A549 (cell line): ENCODE results near the gene IL17REL. TPM values are rescaled to one million over a fixed set of nuclear protein-coding genes. Genes with fewer than 3 reads are reported as not detected.

Experiments
- ATAC-seq, 2 experiments: fragments of 200-7000 bp in 1 of 2; fragments of >200 bp in 1 of 2; cut with Nextera tagmentation in 1 of 2; cut with Tn5 transposase in 1 of 2; 3 replicates each; pipeline versions ENCODE4 v1.8.0 to v1.9.1; 2018 to 2020; ENCODE audit warnings: mild to moderate bottlenecking in 1 of 2, moderate library complexity in 1 of 2
- CTCF ChIA-PET: fragments of 300-600 bp; sonication (Branson Sonifier 250); formaldehyde crosslinking; extraction: SDS; loops from one replicate; lab custom pipeline; 2021; ENCODE audit warnings: antibody characterized with exemption, inconsistent platforms; lab: Yijun Ruan, JAX
- POLR2A ChIA-PET: fragments of 350-600 bp; formaldehyde crosslinking; extraction: SDS; loops from one replicate; lab custom pipeline; 2021; ENCODE audit warnings: antibody characterized with exemption, inconsistent platforms; lab: Yijun Ruan, JAX
- DNase-seq, 2 experiments: peaks; one replicate each; pipeline versions ENCODE4 v3.0.0 to v3.0.0-alpha.2; 2011 to 2016; ENCODE audit warnings: low read depth in 1 of 2, low spot score in 1 of 2
- FAIRE-seq: peaks from 2 replicates; lab custom pipeline; 2011; peaks lifted over from hg19 to GRCh38; lab: Jason Lieb, UNC
- H3K27ac ChIP-seq, 2 experiments: fragments of >200 bp; sonication (Bioruptor Twin); formaldehyde crosslinking; 3 replicates each; pipeline ENCODE4 v1.5.1; 2016 to 2017
- H3K4me1 ChIP-seq: fragments of >200 bp; sonication (Bioruptor Twin); formaldehyde crosslinking; 3 replicates; pipeline ENCODE4 v1.6.1; 2016
- H3K4me2 ChIP-seq: fragments of >200 bp; sonication (Bioruptor Twin); formaldehyde crosslinking; 3 replicates; pipeline ENCODE4 v1.6.1; 2016
- H3K4me3 ChIP-seq: fragments of >200 bp; sonication (Bioruptor Twin); formaldehyde crosslinking; 3 replicates; pipeline ENCODE4 v1.5.1; 2016
- H3K9me3 ChIP-seq: fragments of >200 bp; sonication (Bioruptor Twin); formaldehyde crosslinking; 3 replicates; pipeline ENCODE4 v1.6.1; 2016
- ATOH8 ChIP-seq: fragments of 250-450 bp; sonication (Bioruptor Pico); IDR thresholded peaks from 2 replicates; pipeline ENCODE4 v1.5.0; 2020; ENCODE audit warnings: low read depth, mild to moderate bottlenecking, moderate library complexity
- BHLHE40 ChIP-seq: IDR thresholded peaks from 2 replicates; pipeline ENCODE4 v1.6.1; 2012; ENCODE audit warnings: low read depth, low read length, inconsistent platforms
- CHD4 ChIP-seq: fragments of 200-600 bp; sonication (generic); IDR thresholded peaks from 2 replicates; pipeline ENCODE4 v1.6.1; 2016; ENCODE audit warnings: antibody characterized with exemption, mild to moderate bottlenecking, borderline replicate concordance
- CTCF ChIP-seq: fragments of >200 bp; sonication (Bioruptor Twin); formaldehyde crosslinking; IDR thresholded peaks from 3 replicates; pipeline ENCODE4 v1.5.1; 2016
- E2F6 ChIP-seq: IDR thresholded peaks from 2 replicates; pipeline ENCODE4 v1.6.1; 2012; ENCODE audit warnings: low read depth, borderline replicate concordance
- EP300 ChIP-seq, 2 experiments: fragments of >200 bp; sonication (Bioruptor Twin); formaldehyde crosslinking; IDR thresholded peaks; 2 replicates in 1 of 2; 3 replicates in 1 of 2; pipeline ENCODE4 v1.6.1; 2016 to 2017
- FOSB ChIP-seq: fragments of 250-450 bp; sonication (Bioruptor Pico); IDR thresholded peaks from 2 replicates; pipeline ENCODE4 v1.5.0; 2020; ENCODE audit warnings: mild to moderate bottlenecking, moderate library complexity
- FOSL2 ChIP-seq, 2 experiments: fragments of 450-650 bp in 1 of 2; fragments of >200 bp in 1 of 2; sonication (Bioruptor Twin) in 1 of 2; formaldehyde crosslinking; IDR thresholded peaks; 2 replicates each; pipeline versions ENCODE4 v1.5.0 to v1.6.1; 2016 to 2020; ENCODE audit warnings: mild to moderate bottlenecking in 1 of 2, moderate library complexity in 1 of 2
- FOXS1 ChIP-seq: fragments of 250-450 bp; sonication (Bioruptor Pico); IDR thresholded peaks from 2 replicates; pipeline ENCODE4 v1.5.0; 2020; ENCODE audit warnings: mild to moderate bottlenecking, moderate library complexity
- HDAC2 ChIP-seq: fragments of 200-600 bp; sonication (generic); IDR thresholded peaks from 2 replicates; pipeline ENCODE4 v1.6.1; 2016
- HES2 ChIP-seq: fragments of >200 bp; sonication (Bioruptor Twin); formaldehyde crosslinking; IDR thresholded peaks from 2 replicates; pipeline ENCODE4 v1.6.1; 2016
- HOXB13 ChIP-seq: fragments of 250-450 bp; sonication (Bioruptor Pico); IDR thresholded peaks from 2 replicates; pipeline ENCODE4 v1.5.0; 2020; ENCODE audit warnings: low read depth, mild to moderate bottlenecking, moderate library complexity
- JUN ChIP-seq, 2 experiments: fragments of >200 bp; sonication (Bioruptor Twin); formaldehyde crosslinking; IDR thresholded peaks; 2 replicates in 1 of 2; 3 replicates in 1 of 2; pipeline ENCODE4 v1.6.1; 2016 to 2017
- KDM1A ChIP-seq: fragments of 200-600 bp; sonication (generic); IDR thresholded peaks from 2 replicates; pipeline ENCODE4 v1.6.1; 2016; ENCODE audit warnings: low read depth, mild to moderate bottlenecking
- MAFK ChIP-seq: fragments of 450-650 bp; IDR thresholded peaks from 2 replicates; pipeline ENCODE4 v1.6.1; 2014; ENCODE audit not compliant: partially characterized antibody
- POLR2A ChIP-seq: IDR thresholded peaks from 2 replicates; pipeline ENCODE4 v1.6.1; 2012; ENCODE audit warnings: mild to moderate bottlenecking, low read length
- RAD21 ChIP-seq, 2 experiments: fragments of >200 bp in 1 of 2; sonication (Bioruptor Twin) in 1 of 2; formaldehyde crosslinking in 1 of 2; IDR thresholded peaks in 1 of 2; conservative IDR thresholded peaks in 1 of 2; 2 replicates in 1 of 2; 3 replicates in 1 of 2; pipeline ENCODE4 v1.6.1; 2012 to 2018; ENCODE audit warnings: inconsistent platforms in 1 of 2
- RNF2 ChIP-seq: fragments of 200-600 bp; sonication (generic); IDR thresholded peaks from 2 replicates; pipeline ENCODE4 v1.6.1; 2016; ENCODE audit warnings: low read depth, mild to moderate bottlenecking, antibody characterized with exemption, moderate library complexity, borderline replicate concordance
- SREBF2 ChIP-seq: fragments of 450-650 bp; IDR thresholded peaks from 2 replicates; pipeline ENCODE4 v1.6.1; 2014; ENCODE audit warnings: mild to moderate bottlenecking, moderate library complexity
- TP53 ChIP-seq: fragments of 250-450 bp; sonication (Bioruptor Pico); IDR thresholded peaks from 2 replicates; pipeline ENCODE4 v1.5.0; 2021; ENCODE audit warnings: mild to moderate bottlenecking, moderate library complexity
- USF2 ChIP-seq: fragments of 450-650 bp; IDR thresholded peaks from 2 replicates; pipeline ENCODE4 v1.6.1; 2014; ENCODE audit warnings: antibody characterized with exemption
- ZC3H11A ChIP-seq: fragments of 450-650 bp; IDR thresholded peaks from 2 replicates; pipeline ENCODE4 v1.6.1; 2014; ENCODE audit warnings: antibody characterized with exemption, mild to moderate bottlenecking
- WGBS: methylation state at CpG from one replicate; pipeline ENCODE4 v1.1.6; 2017; ENCODE audit errors: missing lambda C conversion rate; 5-methylcytosine and 5-hydroxymethylcytosine counted together
- polyA plus RNA-seq, 4 experiments: library from polyadenylated mRNA; depleted of rRNA in 3 of 4; stranded (reverse); fragments of >200 nt; fragmentation: RNase III in 1 of 4; extraction: RNeasy Plus Mini Kit Qiagen cat#74134 plus additional on column Dnase treatment in 1 of 4; gene quantifications; 2 replicates in 3 of 4; 3 replicates in 1 of 4; pipeline ENCODE4 v1.2.3, GENCODE V29; 2011 to 2017

Gene IL17REL
- polyA plus RNA-seq, 2 of the 4 experiments (the other 2 are of a cell fraction) = 0.06 TPM; not detected in 1

- TF ChIP-seq JUN (IDR thresholded peaks at IDR 0.05) (no peak), ZC3H11A (no peak), FOSL2 (IDR thresholded peaks at IDR 0.05) (no peak), FOSL2 (CRISPR knock-in tag; IDR thresholded peaks at IDR 0.05) (no peak), USF2 (no peak)
- TF ChIP-seq, all 56 proteins: peak for 0
These were observed 27.3 kb upstream of the IL17REL start for GRCh38 chr22:50039669-50040443.

GRCh38 chr22:50035976-50036724 is 23.6 kb upstream of the IL17REL start:
- ChIA-PET CTCF (interaction anchor here (1.4 kb wide), 2 partner anchors 103 to 106 kb away, joined by 3 to 5 read pairs; no protein-coding TSS in a partner anchor), POLR2A (no interaction called here)
- H3K4me1 ChIP-seq = no peaks in the 10 kb centered on the region
- TF ChIP-seq RNF2 = no peak
- no peak for ATAC-seq
- H3K4me2 ChIP-seq = no peak overlapping the region
- H3K27ac ChIP-seq = no peak overlapping the region
- H3K9me3 ChIP-seq = peaks cover 9% of the 10 kb centered on the region; the same call in 1 of the 3 replicates
- WGBS = 61% methylated on average over 8 of the region's 23 CpGs
- no peak for FAIRE-seq
- no peak overlapping the region for H3K4me3 ChIP-seq
- no peak for DNase-seq

More at GRCh38 chr22:50039669-50040443, 27.3 kb upstream of the IL17REL start:
- FAIRE-seq (no peak), ATAC-seq (no peak), DNase-seq (no peak)
- H3K4me1 ChIP-seq = no peaks in the 10 kb centered on the region
- H3K4me2 ChIP-seq = no peak overlapping the region
- WGBS = 56% methylated on average over 18 of the region's 29 CpGs
- H3K27ac ChIP-seq = no peak overlapping the region
- H3K4me3 ChIP-seq = no peak overlapping the region
- H3K9me3 ChIP-seq = peaks cover 9% of the 10 kb centered on the region; the same call in 1 of the 3 replicates
- POLR2A ChIA-PET = no interaction called here
- CTCF ChIA-PET = interaction anchor here (2.1 kb wide), 1 partner anchor 9 kb away, joined by 10 read pairs; no protein-coding TSS in a partner anchor

GRCh38 chr22:50035131-50035881 is 22.7 kb upstream of the IL17REL start:
- H3K4me1 ChIP-seq = no peaks in the 10 kb centered on the region
- no peak for FAIRE-seq
- H3K9me3 ChIP-seq = peaks cover 9% of the 10 kb centered on the region; the same call in 1 of the 3 replicates
- no peak for DNase-seq
- H3K4me2 ChIP-seq = no peak overlapping the region
- no peak overlapping the region for H3K4me3 ChIP-seq
- ATAC-seq = no peak
- WGBS = no CpG with 5 or more reads among the region's 24 CpGs
- TF ChIP-seq FOSB (no peak), HOXB13 (CRISPR knock-in tag) (no peak), POLR2A (no peak), FOXS1 (CRISPR knock-in tag) (no peak), MAFK (no peak), EP300 (IDR thresholded peaks at IDR 0.05) (no peak), HDAC2 (no peak), CTCF (no peak), E2F6 (no peak), RAD21 (conservative IDR thresholded peaks at IDR 0.05 in 1 of 2, IDR thresholded peaks at IDR 0.05 in 1 of 2) (no peak), SREBF2 (no peak), CHD4 (no peak), TP53 (CRISPR knock-in tag) (no peak), ATOH8 (CRISPR knock-in tag) (no peak), BHLHE40 (no peak), KDM1A (no peak), HES2 (no peak)
- no peak overlapping the region for H3K27ac ChIP-seq
- CTCF ChIA-PET = interaction anchor here (1.4 kb wide), 2 partner anchors 103 to 105 kb away, joined by 3 to 5 read pairs; no protein-coding TSS in a partner anchor
- POLR2A ChIA-PET = no interaction called here
